T1000 (cell line): ENCODE data around the gene POTEH.
"Not testable (repeated sequence)": the region's sequence is repeated elsewhere in the genome, so short reads cannot be mapped to it uniquely, and the experiment has no call there.

ENCODE experiments used
- DNase-seq: peaks from one replicate; lab custom pipeline; 2025; ENCODE audit warnings: mixed read lengths; lab: John Stamatoyannopoulos, UW

The POTEH gene

GRCh38 chr22:15738157-15738908 lies 48.5 kb downstream of the POTEH start:
- DNase-seq: not testable (repeated sequence)

- DNase-seq: not testable (repeated sequence)
Measured at GRCh38 chr22:15738909-15739391, 49.1 kb downstream of the POTEH start.

GRCh38 chr22:15747636-15748323 lies 58.0 kb downstream of the POTEH start:
- DNase-seq: not testable (repeated sequence)

GRCh38 chr22:15749181-15749970 lies 59.5 kb downstream of the POTEH start:
- not testable (repeated sequence) for DNase-seq

- not testable (repeated sequence) for DNase-seq
Measured at GRCh38 chr22:15759443-15760097, 69.7 kb downstream of the POTEH start.

GRCh38 chr22:15760388-15761150 lies 70.7 kb downstream of the POTEH start:
- DNase-seq: not testable (repeated sequence)

GRCh38 chr22:15761151-15761777 lies 71.4 kb downstream of the POTEH start:
- DNase-seq: not testable (repeated sequence)

- DNase-seq: not testable (repeated sequence)
Measured at GRCh38 chr22:15763559-15763958, 73.7 kb downstream of the POTEH start.
